Hepatocyte (in vitro differentiated cells): Measurements from ENCODE around the gene DHRS7C. TPM values are rescaled to one million over a fixed set of nuclear protein-coding genes. Genes with fewer than 3 reads are reported as not detected.
"Not testable (repeated sequence)": the region's sequence is repeated elsewhere in the genome, so short reads cannot be mapped to it uniquely, and the experiment has no call there.

Source experiments
- DNase-seq: peaks from one replicate; pipeline ENCODE4 v3.0.0-alpha.2; 2016; ENCODE audit warnings: low spot score
- H2AFZ ChIP-seq: fragments of 200-600 bp; sonication (generic); 2 replicates; pipeline ENCODE4 v1.6.0; 2016; ENCODE audit warnings: antibody characterized with exemption, mild to moderate bottlenecking
- H3K27ac ChIP-seq: fragments of 200-600 bp; sonication (generic); 2 replicates; pipeline ENCODE4 v1.5.1; 2016; ENCODE audit warnings: mild to moderate bottlenecking
- H3K27me3 ChIP-seq: fragments of 200-600 bp; sonication (generic); 2 replicates; pipeline ENCODE4 v1.6.1; 2016
- H3K36me3 ChIP-seq: fragments of 200-600 bp; sonication (generic); replicated peaks from 2 replicates; pipeline ENCODE4 v1.5.1; 2016; ENCODE audit warnings: low read depth; ENCODE audit not compliant: insufficient read depth
- H3K4me1 ChIP-seq: fragments of 200-600 bp; sonication (generic); 2 replicates; pipeline ENCODE4 v1.5.1; 2016; ENCODE audit warnings: mild to moderate bottlenecking, moderate library complexity; ENCODE audit not compliant: insufficient read depth
- H3K4me2 ChIP-seq: fragments of 200-600 bp; sonication (generic); 2 replicates; pipeline ENCODE4 v1.6.0; 2016
- H3K4me3 ChIP-seq: fragments of 200-600 bp; sonication (generic); 2 replicates; pipeline ENCODE4 v1.5.1; 2016; ENCODE audit warnings: mild to moderate bottlenecking
- H3K79me2 ChIP-seq: fragments of 200-600 bp; sonication (generic); 2 replicates; pipeline ENCODE4 v1.6.0; 2017; ENCODE audit warnings: mild to moderate bottlenecking
- H3K9me2 ChIP-seq: fragments of 200-600 bp; sonication (generic); replicated peaks from 2 replicates; pipeline ENCODE4 v1.6.0; 2017; ENCODE audit warnings: mild to moderate bottlenecking; ENCODE audit not compliant: insufficient read depth
- H3K9me3 ChIP-seq: fragments of 200-600 bp; sonication (generic); 2 replicates; pipeline ENCODE4 v1.5.1; 2016; ENCODE audit warnings: low read depth, mild to moderate bottlenecking
- H4K20me1 ChIP-seq: fragments of 200-600 bp; sonication (generic); 2 replicates; pipeline ENCODE4 v1.6.0; 2016; ENCODE audit warnings: mild to moderate bottlenecking; ENCODE audit not compliant: insufficient read depth, poor library complexity, severe bottlenecking
- EZH2 ChIP-seq: fragments of 200-600 bp; sonication (generic); IDR thresholded peaks from 2 replicates; pipeline ENCODE4 v1.6.1; 2016; ENCODE audit warnings: antibody characterized with exemption, mild to moderate bottlenecking, borderline replicate concordance
- EZH2phosphoT487 ChIP-seq: fragments of 200-600 bp; sonication (generic); IDR thresholded peaks from one replicate; pipeline ENCODE4 v1.6.1; 2018; ENCODE audit warnings: antibody characterized with exemption, mild to moderate bottlenecking, low read depth, moderate library complexity; ENCODE audit not compliant: unreplicated experiment, severe bottlenecking
- WGBS: methylation state at CpG from one replicate; pipeline ENCODE4 v1.1.6; 2016; ENCODE audit warnings: low lambda C conversion rate; ENCODE audit errors: missing lambda C conversion rate; 5-methylcytosine and 5-hydroxymethylcytosine counted together
- polyA plus RNA-seq: library from polyadenylated mRNA; unstranded; fragments of >200 nt; fragmentation: Nextera tagmentation; extraction: Ambion mirVana; gene quantifications from 2 replicates; pipeline ENCODE4 v1.2.1, GENCODE V29; 2016
- total RNA-seq: library from RNA; depleted of rRNA; stranded (reverse); fragments of >200 nt; gene quantifications from 2 replicates; pipeline ENCODE4 v1.2.3, GENCODE V29; 2014
- TF ChIP-seq, protein P1 (sequence below): fragments of 200-600 bp; sonication (generic); IDR thresholded peaks from 2 replicates; pipeline ENCODE4 v1.5.1; 2016; ENCODE audit warnings: antibody characterized with exemption, mild to moderate bottlenecking; ENCODE audit not compliant: poor library complexity

The DHRS7C gene
- total and polyA plus RNA-seq, 2 experiments from 2014 or later, result 0.19 TPM; not detected in 1

DNA sequence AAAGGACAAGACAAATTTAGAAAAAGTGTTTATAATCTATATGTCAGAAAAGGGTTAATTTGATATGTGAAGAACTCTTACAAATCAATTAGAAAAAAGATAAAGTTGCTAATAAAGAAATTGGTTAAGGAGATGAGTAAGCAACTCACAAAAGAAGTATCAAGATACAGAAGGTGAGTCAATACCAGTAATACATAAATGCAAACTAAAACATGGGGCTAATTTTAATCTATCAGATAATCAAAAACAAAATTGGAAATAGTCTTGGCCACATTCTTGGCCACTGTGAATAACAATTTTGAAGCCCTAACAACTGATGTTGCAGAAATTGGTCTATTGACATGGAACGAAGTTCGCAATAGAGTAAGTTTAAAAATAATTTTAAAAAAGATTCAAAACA lies 6.8 kb downstream of the DHRS7C start:
- no peaks in the 10 kb centered on the region for H3K79me2 ChIP-seq
- no peak for TF ChIP-seq EZH2
- TF ChIP-seq, protein P1, sequence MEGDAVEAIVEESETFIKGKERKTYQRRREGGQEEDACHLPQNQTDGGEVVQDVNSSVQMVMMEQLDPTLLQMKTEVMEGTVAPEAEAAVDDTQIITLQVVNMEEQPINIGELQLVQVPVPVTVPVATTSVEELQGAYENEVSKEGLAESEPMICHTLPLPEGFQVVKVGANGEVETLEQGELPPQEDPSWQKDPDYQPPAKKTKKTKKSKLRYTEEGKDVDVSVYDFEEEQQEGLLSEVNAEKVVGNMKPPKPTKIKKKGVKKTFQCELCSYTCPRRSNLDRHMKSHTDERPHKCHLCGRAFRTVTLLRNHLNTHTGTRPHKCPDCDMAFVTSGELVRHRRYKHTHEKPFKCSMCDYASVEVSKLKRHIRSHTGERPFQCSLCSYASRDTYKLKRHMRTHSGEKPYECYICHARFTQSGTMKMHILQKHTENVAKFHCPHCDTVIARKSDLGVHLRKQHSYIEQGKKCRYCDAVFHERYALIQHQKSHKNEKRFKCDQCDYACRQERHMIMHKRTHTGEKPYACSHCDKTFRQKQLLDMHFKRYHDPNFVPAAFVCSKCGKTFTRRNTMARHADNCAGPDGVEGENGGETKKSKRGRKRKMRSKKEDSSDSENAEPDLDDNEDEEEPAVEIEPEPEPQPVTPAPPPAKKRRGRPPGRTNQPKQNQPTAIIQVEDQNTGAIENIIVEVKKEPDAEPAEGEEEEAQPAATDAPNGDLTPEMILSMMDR, result no peak
- TF ChIP-seq EZH2phosphoT487, result no peak
- WGBS, result 99% methylated on average over 2 of the region's 2 CpGs

DNA sequence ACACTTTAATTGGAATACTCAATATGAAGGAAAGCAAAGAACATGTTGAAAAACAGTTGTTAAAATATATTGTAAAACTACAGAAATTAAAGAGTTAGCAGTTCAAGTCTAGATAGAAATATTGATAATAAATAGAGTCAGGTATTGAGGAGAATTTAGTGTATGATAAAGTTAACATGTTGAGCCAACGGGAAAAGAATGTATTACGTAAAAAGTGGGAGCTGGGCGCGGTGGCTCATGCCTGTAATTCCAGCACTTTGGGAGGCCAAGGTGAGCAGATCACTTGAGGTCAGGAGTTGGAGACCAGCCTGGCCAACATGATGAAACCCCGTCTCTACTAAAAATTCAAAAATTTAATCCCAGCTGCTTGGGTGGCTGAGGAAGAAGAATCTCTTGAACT lies 7.9 kb downstream of the DHRS7C start:
- not testable (repeated sequence) for H3K79me2 ChIP-seq, H4K20me1 ChIP-seq, H3K4me3 ChIP-seq, H3K27me3 ChIP-seq, H3K9me3 ChIP-seq, H3K36me3 ChIP-seq, H3K4me1 ChIP-seq, H3K4me2 ChIP-seq, H3K9me2 ChIP-seq, DNase-seq, H3K27ac ChIP-seq, H2AFZ ChIP-seq
- WGBS, result 88% methylated on average over 5 of the region's 5 CpGs

More for the DNA sequence above, 6.8 kb downstream of the DHRS7C start:
- H3K36me3 ChIP-seq, result no peaks in the 10 kb centered on the region
- no peaks in the 10 kb centered on the region for H3K4me1 ChIP-seq
- H3K4me3 ChIP-seq, result no peak overlapping the region
- H3K9me3 ChIP-seq, result no peaks in the 10 kb centered on the region
- no peak overlapping the region for H3K4me2 ChIP-seq
- no peaks in the 10 kb centered on the region for H4K20me1 ChIP-seq
- no peak overlapping the region for H3K27ac ChIP-seq
- H3K9me2 ChIP-seq, result no peaks in the 10 kb centered on the region
- no peak for DNase-seq
- H2AFZ ChIP-seq, result no peak overlapping the region
- no peaks in the 10 kb centered on the region for H3K27me3 ChIP-seq

DNA sequence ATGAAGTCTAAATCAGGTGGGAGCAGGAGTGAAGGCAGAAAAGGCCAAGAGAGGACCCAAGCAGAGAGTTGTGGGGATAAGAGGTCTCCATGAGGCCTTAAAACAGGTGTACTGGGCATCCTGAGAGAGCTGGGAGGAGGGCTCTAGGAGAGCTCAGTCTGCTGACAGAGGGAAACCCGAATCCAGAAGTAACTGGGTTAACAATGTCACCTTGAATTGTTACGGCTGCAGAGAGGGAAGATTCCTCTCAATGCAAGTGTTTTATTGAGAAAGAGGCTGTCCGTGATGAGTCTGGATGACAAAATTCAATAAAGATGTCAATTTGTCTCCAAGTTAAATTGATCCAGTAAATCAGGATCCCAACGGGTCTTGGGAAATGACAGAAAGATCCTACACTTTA lies 8.3 kb downstream of the DHRS7C start:
- WGBS, result 82% methylated on average over 4 of the region's 4 CpGs
- TF ChIP-seq EZH2 (no peak), EZH2phosphoT487 (no peak)
- TF ChIP-seq, protein P1, result no peak
- Histone ChIP-seq H3K4me2 (no peak overlapping the region), H4K20me1 (no peaks in the 10 kb centered on the region), H3K36me3 (no peaks in the 10 kb centered on the region), H3K9me3 (no peaks in the 10 kb centered on the region), H3K27ac (no peak overlapping the region), H3K79me2 (no peaks in the 10 kb centered on the region), H3K4me3 (no peak overlapping the region), H3K4me1 (no peaks in the 10 kb centered on the region), H3K27me3 (no peaks in the 10 kb centered on the region), H2AFZ (no peak overlapping the region), H3K9me2 (no peaks in the 10 kb centered on the region)
- DNase-seq, result no peak

DNA sequence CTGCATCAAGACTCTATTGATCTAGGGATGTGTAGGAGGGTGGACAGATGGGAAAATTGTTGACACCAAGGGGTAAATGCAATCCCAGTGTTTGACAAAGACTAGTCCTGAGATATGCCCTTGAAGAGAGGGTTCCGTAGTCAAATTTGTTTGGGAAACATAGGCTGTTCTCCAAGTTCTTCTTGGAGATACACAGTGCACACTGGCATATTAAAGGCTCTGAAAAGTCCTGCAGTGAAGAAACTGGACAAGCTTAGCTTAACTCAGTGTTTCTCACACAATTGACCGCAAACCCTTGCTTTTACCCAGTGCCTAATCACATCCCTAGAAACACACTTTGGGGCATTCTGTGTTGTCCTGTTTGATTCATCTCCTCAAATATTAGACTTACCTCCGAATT lies 10.8 kb downstream of the DHRS7C start:
- Histone ChIP-seq H3K27ac (no peak overlapping the region), H2AFZ (no peak overlapping the region), H3K79me2 (no peaks in the 10 kb centered on the region), H3K4me1 (no peaks in the 10 kb centered on the region), H3K36me3 (no peaks in the 10 kb centered on the region), H3K9me3 (no peaks in the 10 kb centered on the region), H3K9me2 (no peaks in the 10 kb centered on the region), H4K20me1 (no peaks in the 10 kb centered on the region), H3K27me3 (no peaks in the 10 kb centered on the region), H3K4me3 (no peak overlapping the region), H3K4me2 (no peak overlapping the region)
- WGBS, result 91% methylated on average over 3 of the region's 3 CpGs
- DNase-seq, result no peak
- TF ChIP-seq EZH2, result no peak
- TF ChIP-seq, protein P1, result no peak
- TF ChIP-seq EZH2phosphoT487, result no peak
